OCI-LY7 (cell line): ENCODE measurements around the gene CPPED1. TPM values are rescaled to one million over a fixed set of nuclear protein-coding genes. Genes with fewer than 3 reads are reported as not detected.
A peak's percentile ranks its signal among the peaks of the same experiment; 100 is the strongest.

ENCODE experiments used
- Bru-seq: library from RNA; stranded (reverse); fragments of 400-500 nt; gene quantifications from one replicate; lab custom pipeline; 2021; lab: Mats Ljungman, UMichigan
- BruChase-seq, 2 experiments: library from RNA; stranded (reverse); fragments of 400-500 nt; gene quantifications; one replicate each; lab custom pipeline; 2021; lab: Mats Ljungman, UMichigan
- BruUV-seq: library from RNA; stranded (reverse); fragments of 400-500 nt; replicated peaks from 2 replicates; lab custom pipeline; 2021; lab: Mats Ljungman, UMichigan
- CTCF ChIA-PET: fragments of 300-600 bp; sonication (Branson Sonifier 250); formaldehyde crosslinking; loops from one replicate; lab custom pipeline; 2022; ENCODE audit warnings: antibody characterized with exemption; ENCODE audit not compliant: unreplicated experiment; lab: Charles Lee
- POLR2A ChIA-PET: fragments of 300-600 bp; sonication (Branson Sonifier 250); formaldehyde crosslinking; loops from one replicate; lab custom pipeline; 2022; ENCODE audit warnings: antibody characterized with exemption; lab: Charles Lee
- DNase-seq: peaks from one replicate; pipeline ENCODE4 v3.0.0-alpha.2; 2015; ENCODE audit warnings: low spot score
- H2AFZ ChIP-seq: fragments of 200-600 bp; sonication (generic), shearing (Covaris generic); 2 replicates; pipeline ENCODE4 v1.6.1; 2014; ENCODE audit warnings: mild to moderate bottlenecking, antibody characterized with exemption, low read length, moderate library complexity
- H3K27ac ChIP-seq: fragments of 200-600 bp; sonication (generic); 2 replicates; pipeline ENCODE4 v1.5.1; 2014; ENCODE audit warnings: mixed run types, low read depth, mild to moderate bottlenecking, moderate library complexity, low read length, inconsistent platforms; ENCODE audit not compliant: poor library complexity, severe bottlenecking
- H3K36me3 ChIP-seq: fragments of 200-600 bp; sonication (generic); 2 replicates; pipeline ENCODE4 v1.6.1; 2014; ENCODE audit warnings: mild to moderate bottlenecking, antibody characterized with exemption, low read length, moderate library complexity, mixed read lengths; ENCODE audit not compliant: insufficient read depth
- H3K4me1 ChIP-seq: fragments of 200-600 bp; sonication (generic); 2 replicates; pipeline ENCODE4 v1.5.1; 2014; ENCODE audit warnings: mild to moderate bottlenecking, low read length; ENCODE audit not compliant: insufficient read depth, poor library complexity, severe bottlenecking
- H3K4me2 ChIP-seq: fragments of 200-600 bp; sonication (generic); 2 replicates; pipeline ENCODE4 v1.6.1; 2014; ENCODE audit warnings: mild to moderate bottlenecking, low read length
- H3K4me3 ChIP-seq: fragments of 200-600 bp; sonication (generic); 2 replicates; pipeline ENCODE4 v1.5.1; 2014; ENCODE audit warnings: mild to moderate bottlenecking, low read depth, low read length; ENCODE audit not compliant: poor library complexity, severe bottlenecking
- H3K79me2 ChIP-seq: fragments of 200-600 bp; sonication (generic); 2 replicates; pipeline ENCODE4 v1.6.1; 2016; ENCODE audit warnings: low read depth, mild to moderate bottlenecking, low read length, moderate library complexity, mixed read lengths; ENCODE audit not compliant: insufficient read depth
- H3K9me2 ChIP-seq: fragments of 200-600 bp; sonication (generic); 2 replicates; pipeline ENCODE4 v1.6.1; 2016; ENCODE audit warnings: mild to moderate bottlenecking, low read length, mixed read lengths; ENCODE audit not compliant: insufficient read depth
- H3K9me3 ChIP-seq: fragments of 200-600 bp; sonication (generic); 2 replicates; pipeline ENCODE4 v1.6.1; 2014; ENCODE audit warnings: mild to moderate bottlenecking, mixed run types, low read length, mixed read lengths
- H4K20me1 ChIP-seq: fragments of 200-600 bp; sonication (generic); 2 replicates; pipeline ENCODE4 v1.6.1; 2014; ENCODE audit warnings: mild to moderate bottlenecking, antibody characterized with exemption, low read length, moderate library complexity, mixed read lengths; ENCODE audit not compliant: insufficient read depth
- EZH2phosphoT487 ChIP-seq: fragments of 200-600 bp; sonication (generic); IDR thresholded peaks from 2 replicates; pipeline ENCODE4 v1.6.1; 2018; ENCODE audit warnings: low read depth, borderline replicate concordance, mild to moderate bottlenecking, mixed run types, antibody characterized with exemption, low read length, moderate library complexity, mixed read lengths
- intact Hi-C: fragments of 100-400 bp; cut with micrococcal nuclease; formaldehyde crosslinking; loops from one replicate; pipeline ENCODE4 v1.10.0; 2022; ENCODE audit not compliant: unreplicated experiment
- long read RNA-seq: library from polyadenylated mRNA; stranded (forward); transcript quantifications from one replicate; pipeline ENCODE4 v2.0.0, GENCODE V29; 2022
- total RNA-seq, 2 experiments: library from RNA; depleted of rRNA in 1 of 2; stranded (reverse); fragments of >200 nt in 1 of 2; shearing (Covaris generic) in 1 of 2; gene quantifications; 2 replicates each; pipeline ENCODE4 v1.2.3, GENCODE V29; 2014 to 2022
- TF ChIP-seq, protein P1 (sequence below): fragments of 200-600 bp; sonication (generic); conservative IDR thresholded peaks from 2 replicates; pipeline ENCODE4 v1.5.1; 2014; ENCODE audit warnings: mild to moderate bottlenecking, antibody characterized with exemption, low read length, moderate library complexity, mixed read lengths

CPPED1 gene
- 8.6 and 9.4 TPM in 2 replicates for total RNA-seq (2014; rRNA removed; shearing (Covaris generic))
- 12.3 and 14.2 TPM in 2 replicates for total RNA-seq (2022)
- Bru-seq, nascent RNA, result percentile 63 among the genes with signal in this experiment
- percentile 59 among the genes with signal in this experiment for BruChase-seq, experiment 1, labeled RNA remaining after a 6-hour chase
- percentile 57 among the genes with signal in this experiment for BruChase-seq, experiment 2, labeled RNA remaining after a 2-hour chase
- long read RNA-seq, full-length matches to known transcripts, result 30 of 43 reads
- long read RNA-seq, partial matches to known transcripts, result 2 of 43 reads
- long read RNA-seq, other reads (novel, unspliced or antisense), result 11 of 43 reads

- BruUV-seq, result no TSS peak
- peak within 1 kb of the TSS; percentile 90 for H3K4me2 ChIP-seq
- no peaks in the 10 kb centered on the region for H3K36me3 ChIP-seq
- peaks cover 21% of the 10 kb centered on the region for H3K4me1 ChIP-seq
- peak within 1 kb of the TSS; percentile 86 for H3K4me3 ChIP-seq
- H4K20me1 ChIP-seq, result no peaks in the 10 kb centered on the region
- POLR2A ChIA-PET, result interaction anchor here (0.6 to 1.4 kb wide), 6 partner anchors 12 to 629 kb away, joined by 3 to 6 read pairs (median 3); no protein-coding TSS in a partner anchor
- H3K79me2 ChIP-seq, result peaks cover 27% of the 10 kb centered on the region; the same call in 1 of the 2 replicates
- H3K9me3 ChIP-seq, result no peaks in the 10 kb centered on the region
- H3K27ac ChIP-seq, result peak within 1 kb of the TSS; percentile 77
- peak; percentile 95 for DNase-seq
- no peaks in the 10 kb centered on the region for H3K9me2 ChIP-seq
- CTCF ChIA-PET, result no interaction called here
- H2AFZ ChIP-seq, result peak within 1 kb of the TSS; percentile 76
- intact Hi-C loops, result loop anchor here (2.0 to 5.0 kb wide), 5 partner anchors 227 to 1921 kb away; no protein-coding TSS in a partner anchor
- TF ChIP-seq, protein P1, sequence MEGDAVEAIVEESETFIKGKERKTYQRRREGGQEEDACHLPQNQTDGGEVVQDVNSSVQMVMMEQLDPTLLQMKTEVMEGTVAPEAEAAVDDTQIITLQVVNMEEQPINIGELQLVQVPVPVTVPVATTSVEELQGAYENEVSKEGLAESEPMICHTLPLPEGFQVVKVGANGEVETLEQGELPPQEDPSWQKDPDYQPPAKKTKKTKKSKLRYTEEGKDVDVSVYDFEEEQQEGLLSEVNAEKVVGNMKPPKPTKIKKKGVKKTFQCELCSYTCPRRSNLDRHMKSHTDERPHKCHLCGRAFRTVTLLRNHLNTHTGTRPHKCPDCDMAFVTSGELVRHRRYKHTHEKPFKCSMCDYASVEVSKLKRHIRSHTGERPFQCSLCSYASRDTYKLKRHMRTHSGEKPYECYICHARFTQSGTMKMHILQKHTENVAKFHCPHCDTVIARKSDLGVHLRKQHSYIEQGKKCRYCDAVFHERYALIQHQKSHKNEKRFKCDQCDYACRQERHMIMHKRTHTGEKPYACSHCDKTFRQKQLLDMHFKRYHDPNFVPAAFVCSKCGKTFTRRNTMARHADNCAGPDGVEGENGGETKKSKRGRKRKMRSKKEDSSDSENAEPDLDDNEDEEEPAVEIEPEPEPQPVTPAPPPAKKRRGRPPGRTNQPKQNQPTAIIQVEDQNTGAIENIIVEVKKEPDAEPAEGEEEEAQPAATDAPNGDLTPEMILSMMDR, result no peak
- no peak for TF ChIP-seq EZH2phosphoT487
Measured at GRCh38 chr16:12803203-12804093, at the start of gene CPPED1. Gene CPPED1, minus strand, starts transcription at chr16:12803887. Its CDS starts 111 bp downstream, at chr16:12803776.

DNA sequence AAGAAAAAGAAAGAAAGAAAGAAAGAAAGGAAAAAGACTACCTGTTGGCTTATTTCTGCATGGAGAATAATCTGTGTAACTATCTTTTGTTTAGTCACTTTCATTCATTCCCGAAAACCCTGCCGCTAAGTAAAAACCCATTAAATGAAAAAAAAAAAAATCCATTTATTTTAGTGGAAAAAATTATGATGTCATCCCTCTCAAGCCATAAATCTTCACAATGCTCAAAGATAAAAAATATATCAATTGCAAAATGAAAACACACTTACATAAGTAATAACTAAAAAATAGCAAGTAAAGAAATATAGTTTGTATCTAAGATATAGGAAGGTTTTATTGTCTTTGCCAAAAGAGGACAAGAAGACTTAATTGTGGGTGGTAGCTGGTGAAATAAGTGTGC lies 46.5 kb upstream of the CPPED1 start:
- H2AFZ ChIP-seq, result no peak overlapping the region
- H3K4me2 ChIP-seq, result no peak overlapping the region
- DNase-seq, result no peak
- BruUV-seq, result no TSS peak
- CTCF ChIA-PET, result no interaction called here
- H3K4me3 ChIP-seq, result no peak overlapping the region
- H3K36me3 ChIP-seq, result no peaks in the 10 kb centered on the region
- intact Hi-C loops, result no loop called here
- no peaks in the 10 kb centered on the region for H3K4me1 ChIP-seq
- no peaks in the 10 kb centered on the region for H3K9me2 ChIP-seq
- TF ChIP-seq, protein P1, result no peak
- POLR2A ChIA-PET, result no interaction called here
- no peaks in the 10 kb centered on the region for H3K9me3 ChIP-seq
- H3K79me2 ChIP-seq, result no peaks in the 10 kb centered on the region
- no peaks in the 10 kb centered on the region for H4K20me1 ChIP-seq
- H3K27ac ChIP-seq, result no peak overlapping the region
